Loucy (cell line): ENCODE data around the gene C14orf180.

Source experiments
- H2AFZ ChIP-seq: fragments of 200-600 bp; sonication (generic); 2 replicates; pipeline ENCODE4 v1.6.0; 2016; ENCODE audit warnings: antibody characterized with exemption, mild to moderate bottlenecking, low read length, moderate library complexity
- H3F3A ChIP-seq: fragments of 200-600 bp; 2 replicates; pipeline ENCODE4 v1.6.0; 2016; ENCODE audit warnings: antibody characterized with exemption, low read depth, mild to moderate bottlenecking
- H3K27me3 ChIP-seq: fragments of 200-600 bp; sonication (generic); 2 replicates; pipeline ENCODE4 v1.6.1; 2014; ENCODE audit warnings: low read length, mild to moderate bottlenecking; ENCODE audit not compliant: insufficient read depth, poor library complexity, severe bottlenecking
- H3K36me3 ChIP-seq: fragments of 200-600 bp; sonication (generic); 2 replicates; pipeline ENCODE4 v1.6.1; 2016; ENCODE audit warnings: low read length; ENCODE audit not compliant: insufficient read depth
- H3K4me1 ChIP-seq: fragments of 200-600 bp; sonication (generic); 2 replicates; pipeline ENCODE4 v1.5.1; 2014; ENCODE audit warnings: low read length, mild to moderate bottlenecking; ENCODE audit not compliant: insufficient read depth, poor library complexity, severe bottlenecking
- H3K4me2 ChIP-seq: fragments of 200-600 bp; sonication (generic); 2 replicates; pipeline ENCODE4 v1.6.0; 2014; ENCODE audit warnings: antibody characterized with exemption, low read length, low read depth, mild to moderate bottlenecking; ENCODE audit not compliant: poor library complexity, severe bottlenecking
- H3K4me3 ChIP-seq: fragments of 200-600 bp; sonication (generic); 2 replicates; pipeline ENCODE4 v1.5.1; 2014; ENCODE audit warnings: low read length, mild to moderate bottlenecking, mixed read lengths; ENCODE audit not compliant: poor library complexity, severe bottlenecking
- H3K79me2 ChIP-seq: fragments of 200-600 bp; sonication (generic); 2 replicates; pipeline ENCODE4 v1.6.1; 2014; ENCODE audit warnings: low read length; ENCODE audit not compliant: insufficient read depth
- H3K9ac ChIP-seq: fragments of 200-600 bp; sonication (generic); 2 replicates; pipeline ENCODE4 v1.6.0; 2014; ENCODE audit warnings: mild to moderate bottlenecking, low read depth, low read length, moderate library complexity; ENCODE audit not compliant: poor library complexity, severe bottlenecking
- H3K9me2 ChIP-seq: fragments of 200-600 bp; sonication (generic); replicated peaks from 2 replicates; pipeline ENCODE4 v1.6.1; 2016; ENCODE audit warnings: low read depth, low read length, mixed read lengths
- H3K9me3 ChIP-seq: fragments of 200-600 bp; sonication (generic); 2 replicates; pipeline ENCODE4 v1.6.1; 2014; ENCODE audit warnings: mild to moderate bottlenecking, antibody characterized with exemption, low read length, low read depth; ENCODE audit not compliant: insufficient read depth
- H4K20me1 ChIP-seq: fragments of 200-600 bp; sonication (generic); 2 replicates; pipeline ENCODE4 v1.6.0; 2014; ENCODE audit warnings: antibody characterized with exemption, low read length, mild to moderate bottlenecking; ENCODE audit not compliant: insufficient read depth, poor library complexity, severe bottlenecking
- EZH2phosphoT487 ChIP-seq: fragments of 200-600 bp; IDR thresholded peaks from 2 replicates; pipeline ENCODE4 v1.6.1; 2018; ENCODE audit warnings: antibody characterized with exemption, mild to moderate bottlenecking, moderate library complexity, borderline replicate concordance
- TF ChIP-seq, protein P1 (sequence below): fragments of 200-600 bp; sonication (generic); conservative IDR thresholded peaks from 2 replicates; pipeline ENCODE4 v1.5.1; 2014; ENCODE audit warnings: mild to moderate bottlenecking, antibody characterized with exemption, low read length

The C14orf180 gene

DNA sequence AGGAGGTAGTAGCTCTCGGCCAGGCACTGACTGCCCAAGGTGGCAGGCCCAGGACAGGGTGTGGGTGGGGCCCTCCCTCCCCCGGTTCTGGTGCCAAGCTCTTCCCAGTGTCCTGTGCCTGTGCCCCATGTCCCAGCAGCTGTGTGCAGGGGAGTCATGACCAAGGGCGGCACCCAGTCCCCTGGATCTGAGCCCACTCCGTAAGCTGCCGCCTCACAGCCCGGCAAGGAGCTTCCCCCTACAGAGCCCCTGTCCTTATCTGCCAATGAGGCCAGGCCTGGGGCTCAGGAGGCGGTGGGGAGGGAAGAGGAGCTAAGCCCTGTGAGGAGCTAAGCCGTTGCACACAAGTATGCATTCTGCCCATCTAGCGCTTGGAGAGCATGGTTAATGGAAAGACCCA lies 5.6 kb upstream of the C14orf180 start:
- TF ChIP-seq, protein P1, sequence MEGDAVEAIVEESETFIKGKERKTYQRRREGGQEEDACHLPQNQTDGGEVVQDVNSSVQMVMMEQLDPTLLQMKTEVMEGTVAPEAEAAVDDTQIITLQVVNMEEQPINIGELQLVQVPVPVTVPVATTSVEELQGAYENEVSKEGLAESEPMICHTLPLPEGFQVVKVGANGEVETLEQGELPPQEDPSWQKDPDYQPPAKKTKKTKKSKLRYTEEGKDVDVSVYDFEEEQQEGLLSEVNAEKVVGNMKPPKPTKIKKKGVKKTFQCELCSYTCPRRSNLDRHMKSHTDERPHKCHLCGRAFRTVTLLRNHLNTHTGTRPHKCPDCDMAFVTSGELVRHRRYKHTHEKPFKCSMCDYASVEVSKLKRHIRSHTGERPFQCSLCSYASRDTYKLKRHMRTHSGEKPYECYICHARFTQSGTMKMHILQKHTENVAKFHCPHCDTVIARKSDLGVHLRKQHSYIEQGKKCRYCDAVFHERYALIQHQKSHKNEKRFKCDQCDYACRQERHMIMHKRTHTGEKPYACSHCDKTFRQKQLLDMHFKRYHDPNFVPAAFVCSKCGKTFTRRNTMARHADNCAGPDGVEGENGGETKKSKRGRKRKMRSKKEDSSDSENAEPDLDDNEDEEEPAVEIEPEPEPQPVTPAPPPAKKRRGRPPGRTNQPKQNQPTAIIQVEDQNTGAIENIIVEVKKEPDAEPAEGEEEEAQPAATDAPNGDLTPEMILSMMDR: no peak
- TF ChIP-seq EZH2phosphoT487: no peak
- H3K36me3 ChIP-seq: no peaks in the 10 kb centered on the region
- H3K4me1 ChIP-seq: no peaks in the 10 kb centered on the region
- no peaks in the 10 kb centered on the region for H3K79me2 ChIP-seq
- H3K9me3 ChIP-seq: no peaks in the 10 kb centered on the region
- no peak overlapping the region for H3K4me3 ChIP-seq
- H2AFZ ChIP-seq: no peak overlapping the region
- no peak overlapping the region for H3K9ac ChIP-seq
- H3F3A ChIP-seq: no peaks in the 10 kb centered on the region
- H3K27me3 ChIP-seq: no peaks in the 10 kb centered on the region
- H3K4me2 ChIP-seq: no peak overlapping the region
- no peaks in the 10 kb centered on the region for H3K9me2 ChIP-seq
- no peaks in the 10 kb centered on the region for H4K20me1 ChIP-seq

DNA sequence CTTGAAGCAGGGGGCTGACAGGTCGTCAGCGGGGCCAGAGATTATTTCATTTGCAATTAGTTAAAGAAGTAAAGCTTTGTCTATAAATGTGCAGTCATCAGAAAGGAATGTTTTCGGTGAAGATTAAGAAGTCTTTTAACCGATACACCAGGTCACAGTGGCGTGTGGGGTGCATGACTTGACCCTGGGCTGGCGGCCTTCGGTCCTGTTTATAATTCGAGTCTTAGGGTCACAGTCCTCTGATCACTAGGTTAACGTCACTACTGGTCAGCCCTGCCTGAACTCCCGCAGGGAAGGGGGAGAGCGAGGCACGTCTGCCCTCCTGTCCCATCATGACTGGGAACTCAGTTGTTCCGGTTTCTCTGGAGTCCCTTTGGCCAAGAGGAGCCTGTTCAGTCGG lies 5.0 kb upstream of the C14orf180 start:
- Histone ChIP-seq H3K4me3 (no peak overlapping the region), H3K9me3 (no peaks in the 10 kb centered on the region), H3K9me2 (no peaks in the 10 kb centered on the region), H3F3A (no peaks in the 10 kb centered on the region), H3K27me3 (no peaks in the 10 kb centered on the region), H3K4me2 (no peak overlapping the region), H3K4me1 (no peaks in the 10 kb centered on the region), H4K20me1 (no peaks in the 10 kb centered on the region), H2AFZ (no peak overlapping the region), H3K9ac (no peak overlapping the region), H3K36me3 (no peaks in the 10 kb centered on the region), H3K79me2 (no peaks in the 10 kb centered on the region)
- TF ChIP-seq EZH2phosphoT487: no peak
- TF ChIP-seq, protein P1: no peak

DNA sequence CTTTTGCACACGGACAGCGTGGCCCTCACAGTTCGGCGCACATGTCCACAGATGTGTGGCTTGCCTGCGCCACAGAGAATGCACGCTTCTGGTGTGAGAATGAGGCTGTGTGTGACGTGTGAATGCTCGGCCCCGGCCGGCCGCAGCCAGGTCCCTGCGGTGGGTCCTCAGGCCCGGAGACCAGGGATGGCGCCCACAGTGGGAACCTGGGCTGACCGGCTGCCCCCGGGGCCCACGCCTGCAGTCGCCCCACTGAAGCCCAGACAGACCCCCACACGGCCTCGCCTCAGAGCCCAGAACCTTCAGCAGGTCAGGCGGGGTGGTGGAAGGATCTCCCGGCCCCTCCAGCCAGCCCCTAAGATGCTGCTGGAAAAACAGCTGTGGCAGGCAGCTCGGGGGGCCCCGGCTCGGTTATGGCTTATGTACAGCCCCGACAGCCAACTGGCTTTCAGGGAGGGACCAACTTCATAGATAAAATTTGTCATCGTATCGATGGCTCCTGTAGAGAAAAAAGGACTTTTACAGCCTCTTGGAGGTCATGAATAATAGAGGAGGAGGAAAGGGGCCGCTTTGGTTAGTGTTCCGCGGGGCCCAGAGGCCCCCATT lies 4.5 kb upstream of the C14orf180 start:
- no peaks in the 10 kb centered on the region for H3K9me2 ChIP-seq
- H3K4me1 ChIP-seq: no peaks in the 10 kb centered on the region
- no peaks in the 10 kb centered on the region for H3F3A ChIP-seq
- TF ChIP-seq EZH2phosphoT487: no peak
- TF ChIP-seq, protein P1: no peak
- H2AFZ ChIP-seq: no peak overlapping the region
- H3K4me2 ChIP-seq: no peak overlapping the region
- no peaks in the 10 kb centered on the region for H3K27me3 ChIP-seq
- H3K79me2 ChIP-seq: no peaks in the 10 kb centered on the region
- H3K9ac ChIP-seq: no peak overlapping the region
- no peak overlapping the region for H3K4me3 ChIP-seq
- no peaks in the 10 kb centered on the region for H4K20me1 ChIP-seq
- H3K36me3 ChIP-seq: no peaks in the 10 kb centered on the region
- H3K9me3 ChIP-seq: no peaks in the 10 kb centered on the region
